ENCODE measurements around the gene RSF1. TPM values are rescaled to one million over a fixed set of nuclear protein-coding genes. Genes with fewer than 3 reads are reported as not detected.

RSF1 gene
- total RNA-seq, 2 experiments from 2014 or later = 50.3 to 54.2 TPM

DNA sequence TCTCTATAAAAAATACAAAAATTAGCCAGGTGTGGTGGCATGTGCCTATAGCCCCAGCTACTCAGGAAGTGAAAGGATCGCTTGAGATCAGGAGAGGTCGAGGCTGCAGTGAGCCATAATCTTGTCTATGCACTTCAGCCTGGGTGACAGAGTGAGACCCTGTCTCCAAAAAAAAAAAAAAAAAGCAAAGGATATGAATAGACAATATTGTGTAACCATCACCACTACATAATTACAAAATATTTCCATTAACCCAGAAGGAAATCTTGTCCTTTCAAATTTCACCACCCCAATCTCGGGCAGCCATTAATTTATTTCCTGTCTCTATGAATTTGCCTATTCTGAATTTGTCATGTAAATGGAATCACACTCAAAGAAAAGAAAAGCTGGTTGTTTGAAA, 21.2 kb downstream of the RSF1 start:
- H3K4me1 Mint-ChIP-seq (ENCODE audit: low read depth) = peaks cover 79% of the 10 kb centered on the region
- H3K9me3 Mint-ChIP-seq = no peaks in the 10 kb centered on the region
- no peak overlapping the region for H3K27ac Mint-ChIP-seq
- intact Hi-C loops (cut with micrococcal nuclease) = no loop called here
- DNase-seq = no peak
- H3K4me3 Mint-ChIP-seq = no peak overlapping the region
- peaks cover 11% of the 10 kb centered on the region for H3K36me3 Mint-ChIP-seq (ENCODE audit: low read depth)
- no peaks in the 10 kb centered on the region for H3K27me3 Mint-ChIP-seq (ENCODE audit: low read depth)
- CTCF ChIA-PET = interaction anchor here (0.6 kb wide), 1 partner anchor 272 kb away, joined by 3 read pairs; no protein-coding TSS in a partner anchor

DNA sequence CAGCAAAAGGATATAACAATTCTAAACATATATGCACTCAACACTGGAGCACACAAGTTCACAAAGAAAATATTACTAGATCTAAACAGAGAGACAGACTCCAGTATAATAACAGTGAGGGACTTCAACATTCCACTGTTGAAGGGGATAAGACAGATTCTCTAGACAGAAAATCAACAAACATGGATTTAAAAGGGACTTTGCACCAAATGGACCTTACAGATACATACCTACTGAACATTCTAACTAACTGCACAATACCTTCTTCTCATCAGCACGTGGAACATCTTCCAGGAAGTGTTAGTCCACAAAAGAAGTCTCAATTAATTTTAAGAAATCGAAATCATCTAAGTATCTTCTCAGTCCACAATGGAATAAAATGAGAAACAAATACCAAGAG, 26.6 kb downstream of the RSF1 start:
- peaks cover 16% of the 10 kb centered on the region for H3K9me3 Mint-ChIP-seq
- H3K27me3 Mint-ChIP-seq (ENCODE audit: low read depth) = no peaks in the 10 kb centered on the region
- H3K4me1 Mint-ChIP-seq (ENCODE audit: low read depth) = peaks cover 89% of the 10 kb centered on the region
- H3K4me3 Mint-ChIP-seq = no peak overlapping the region
- CTCF ChIA-PET = interaction anchor here (0.7 kb wide), 1 partner anchor 260 kb away, joined by 3 read pairs; no protein-coding TSS in a partner anchor
- intact Hi-C loops (cut with micrococcal nuclease) = loop anchor here (2.0 kb wide), 1 partner anchor 25 kb away; no protein-coding TSS in a partner anchor
- no peak for DNase-seq
- H3K36me3 Mint-ChIP-seq (ENCODE audit: low read depth) = peaks cover 51% of the 10 kb centered on the region
- no peak overlapping the region for H3K27ac Mint-ChIP-seq

DNA sequence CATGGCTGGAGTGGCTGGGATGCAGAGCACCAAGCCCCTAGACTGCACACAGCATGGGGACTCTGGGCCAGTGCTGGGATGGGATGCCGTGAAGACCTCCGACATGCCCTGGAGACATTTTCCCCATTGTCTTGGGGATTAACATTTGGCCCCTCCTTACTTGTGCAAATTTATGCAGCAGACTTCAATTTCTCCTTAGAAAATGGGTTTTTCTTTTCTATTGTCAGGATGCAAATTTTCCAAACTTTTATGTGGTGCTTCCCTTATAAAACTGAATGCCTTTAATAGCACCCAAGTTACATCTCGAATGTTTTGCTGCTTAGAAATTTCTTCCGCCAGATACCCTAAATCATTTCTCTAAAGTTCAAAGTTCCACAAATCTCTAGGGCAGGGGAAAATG, 29.2 kb downstream of the RSF1 start:
- no peak for DNase-seq
- no peaks in the 10 kb centered on the region for H3K27me3 Mint-ChIP-seq (ENCODE audit: low read depth)
- no peak overlapping the region for H3K4me3 Mint-ChIP-seq
- CTCF ChIA-PET = no interaction called here
- H3K4me1 Mint-ChIP-seq (ENCODE audit: low read depth) = peaks cover 87% of the 10 kb centered on the region
- peaks cover 41% of the 10 kb centered on the region for H3K36me3 Mint-ChIP-seq (ENCODE audit: low read depth)
- no peak overlapping the region for H3K27ac Mint-ChIP-seq
- intact Hi-C loops (cut with micrococcal nuclease) = no loop called here
- H3K9me3 Mint-ChIP-seq = peaks cover 16% of the 10 kb centered on the region

DNA sequence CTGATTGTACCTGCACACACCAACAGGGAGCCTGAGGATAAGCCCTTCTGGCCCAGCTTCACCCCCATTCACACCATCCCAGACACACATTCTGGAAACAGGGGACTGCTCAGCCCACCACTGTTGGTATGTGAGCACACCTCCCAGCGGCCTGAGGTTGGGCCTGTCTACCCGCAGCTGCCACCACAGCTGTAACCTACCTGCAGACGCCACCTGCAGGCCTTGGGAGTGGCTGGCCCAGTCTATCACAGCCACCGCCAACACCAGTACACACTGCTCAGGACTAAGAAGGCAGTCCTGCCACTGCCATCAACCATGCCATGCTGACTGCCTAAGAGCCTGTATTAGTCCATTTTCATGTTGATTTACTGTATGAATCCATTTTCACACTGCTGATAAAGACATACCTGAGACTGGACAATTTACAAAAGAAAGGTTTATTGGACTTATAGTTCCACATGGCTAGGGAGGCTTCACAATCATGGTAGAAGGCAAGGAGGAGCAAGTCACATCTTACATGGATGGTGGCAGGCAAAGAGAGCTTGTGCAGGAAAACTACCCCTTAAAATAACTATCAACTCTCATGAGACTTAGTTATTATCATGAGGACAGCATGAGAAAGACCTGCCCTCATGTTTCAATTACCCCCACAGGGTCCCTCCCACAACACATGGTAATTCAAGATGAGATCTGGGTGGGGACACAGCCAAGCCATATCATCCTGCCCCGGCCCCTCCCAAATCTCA, 30.6 kb downstream of the RSF1 start:
- H3K4me1 Mint-ChIP-seq (ENCODE audit: low read depth) = peaks cover 78% of the 10 kb centered on the region
- H3K27me3 Mint-ChIP-seq (ENCODE audit: low read depth) = no peaks in the 10 kb centered on the region
- peaks cover 16% of the 10 kb centered on the region for H3K9me3 Mint-ChIP-seq
- H3K27ac Mint-ChIP-seq = no peak overlapping the region
- DNase-seq = no peak
- H3K4me3 Mint-ChIP-seq = no peak overlapping the region
- peaks cover 43% of the 10 kb centered on the region for H3K36me3 Mint-ChIP-seq (ENCODE audit: low read depth)
- intact Hi-C loops (cut with micrococcal nuclease) = no loop called here
- CTCF ChIA-PET = no interaction called here

DNA sequence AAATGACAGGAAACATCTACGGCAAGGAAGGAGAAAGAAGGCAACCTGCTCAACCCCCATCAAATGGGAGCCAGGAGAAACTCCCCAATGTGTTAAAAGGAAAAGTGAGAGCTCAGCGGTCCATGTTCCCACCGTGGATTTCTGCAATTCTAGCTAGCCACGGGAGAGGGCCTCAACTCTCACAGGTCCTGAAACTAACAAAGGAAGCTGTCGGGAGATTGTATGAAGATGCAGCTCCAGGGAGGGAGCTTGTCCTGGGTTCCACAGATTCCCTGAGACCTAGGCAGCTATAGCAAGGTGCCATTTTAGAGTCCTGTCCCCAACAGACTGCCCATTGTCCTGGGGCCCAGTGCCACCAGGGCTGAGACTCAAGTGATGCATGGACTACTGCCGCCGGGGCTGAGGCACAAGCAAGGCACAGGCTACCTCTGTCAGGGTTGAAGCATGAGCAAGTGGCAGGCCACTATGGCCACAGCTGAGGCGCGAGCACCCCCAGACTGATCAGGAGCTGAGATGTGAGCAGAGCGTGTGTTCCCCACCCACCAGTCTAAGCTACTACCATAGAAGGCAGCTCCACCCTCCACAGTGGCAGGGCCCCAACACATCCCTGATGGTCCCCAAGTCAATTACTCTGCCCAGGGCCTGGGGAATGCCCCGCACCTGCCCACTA, 31.3 kb downstream of the RSF1 start:
- intact Hi-C loops (cut with micrococcal nuclease) = no loop called here
- Mint-ChIP-seq H3K36me3 (ENCODE audit: low read depth) (peaks cover 43% of the 10 kb centered on the region), H3K4me1 (ENCODE audit: low read depth) (peaks cover 75% of the 10 kb centered on the region), H3K4me3 (no peak overlapping the region), H3K27ac (peak overlapping the region; percentile 56), H3K27me3 (ENCODE audit: low read depth) (no peaks in the 10 kb centered on the region), H3K9me3 (peaks cover 16% of the 10 kb centered on the region)
- no peak for DNase-seq
- CTCF ChIA-PET = interaction anchor here (0.8 to 1.2 kb wide), 2 partner anchors 13 to 20 kb away, joined by 3 to 5 read pairs; no protein-coding TSS in a partner anchor

DNA sequence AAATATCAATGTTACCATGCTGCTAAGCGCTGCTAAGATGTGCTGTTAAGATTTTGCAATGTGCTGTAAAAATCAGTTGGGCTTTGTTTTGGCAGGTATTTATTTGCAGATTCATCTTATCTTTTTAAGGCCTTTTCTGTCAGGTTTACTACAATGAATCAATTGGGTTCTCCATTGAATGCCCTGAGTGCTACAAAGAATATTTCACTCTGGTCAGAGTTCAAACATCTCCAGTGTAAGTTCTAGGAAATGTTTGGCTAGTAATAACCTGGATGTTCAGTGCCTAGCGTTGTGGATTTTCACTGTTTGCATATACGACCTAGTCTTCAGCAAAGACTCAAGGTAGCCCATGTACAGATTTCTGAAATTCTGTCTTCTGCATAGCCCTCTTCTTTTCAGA, 36.0 kb downstream of the RSF1 start:
- intact Hi-C loops (cut with micrococcal nuclease) = no loop called here
- Mint-ChIP-seq H3K4me1 (ENCODE audit: low read depth) (peaks cover 49% of the 10 kb centered on the region), H3K36me3 (ENCODE audit: low read depth) (peaks cover 3% of the 10 kb centered on the region), H3K4me3 (no peak overlapping the region), H3K27ac (no peak overlapping the region), H3K27me3 (ENCODE audit: low read depth) (no peaks in the 10 kb centered on the region), H3K9me3 (no peaks in the 10 kb centered on the region)
- no peak for DNase-seq
- CTCF ChIA-PET = interaction anchor here (0.5 to 0.9 kb wide), 2 partner anchors 12 to 16 kb away, joined by 3 to 11 read pairs; no protein-coding TSS in a partner anchor

DNA sequence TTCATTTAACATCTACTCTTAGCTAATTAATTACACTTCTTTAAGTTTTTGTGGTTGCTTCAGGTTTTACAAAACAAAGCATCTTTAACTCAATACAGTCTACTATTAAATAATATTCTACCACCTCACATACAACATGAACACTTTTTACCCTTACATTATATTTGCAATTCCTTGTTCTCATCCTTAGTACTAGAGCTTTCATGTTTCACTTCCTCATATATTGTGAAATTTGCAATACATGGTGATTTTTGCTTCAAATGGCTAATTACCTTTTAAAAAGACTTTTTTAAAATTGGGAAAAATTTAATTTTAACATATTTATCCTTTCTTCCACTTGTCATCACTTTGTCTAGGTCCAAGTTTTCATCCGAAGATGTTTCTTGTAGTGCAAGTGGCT, 37.5 kb downstream of the RSF1 start:
- H3K4me1 Mint-ChIP-seq (ENCODE audit: low read depth) = peaks cover 43% of the 10 kb centered on the region
- CTCF ChIA-PET = no interaction called here

DNA sequence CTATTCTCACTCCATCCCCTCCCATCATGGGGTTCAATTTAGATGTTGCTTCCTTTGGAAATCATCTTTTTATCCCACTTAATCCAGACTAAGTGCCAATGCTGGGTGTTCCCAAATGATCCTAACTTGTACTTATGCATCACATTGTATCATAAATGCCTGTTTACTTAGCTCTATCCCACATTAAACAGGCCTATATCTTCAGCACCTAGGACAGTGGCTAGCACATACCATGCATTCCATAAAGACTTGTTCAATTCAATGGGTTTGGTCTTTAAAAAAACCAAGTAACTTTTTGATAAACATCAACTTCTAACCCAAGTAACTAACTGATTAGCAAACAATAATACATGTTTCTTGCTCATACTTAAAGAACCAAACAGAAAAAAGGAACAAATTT, 40.6 kb downstream of the RSF1 start:
- H3K27me3 Mint-ChIP-seq (ENCODE audit: low read depth) = no peaks in the 10 kb centered on the region
- peaks cover 45% of the 10 kb centered on the region for H3K4me1 Mint-ChIP-seq (ENCODE audit: low read depth)
- H3K9me3 Mint-ChIP-seq = no peaks in the 10 kb centered on the region
- H3K4me3 Mint-ChIP-seq = no peak overlapping the region
- peaks cover 1% of the 10 kb centered on the region for H3K36me3 Mint-ChIP-seq (ENCODE audit: low read depth)
- intact Hi-C loops (cut with micrococcal nuclease) = no loop called here
- no peak for DNase-seq
- H3K27ac Mint-ChIP-seq = no peak overlapping the region
- CTCF ChIA-PET = no interaction called here

More for the DNA sequence above, 37.5 kb downstream of the RSF1 start:
- no peaks in the 10 kb centered on the region for H3K9me3 Mint-ChIP-seq
- no peak overlapping the region for H3K4me3 Mint-ChIP-seq
- no peak overlapping the region for H3K27ac Mint-ChIP-seq
- H3K36me3 Mint-ChIP-seq (ENCODE audit: low read depth) = peaks cover 2% of the 10 kb centered on the region
- H3K27me3 Mint-ChIP-seq (ENCODE audit: low read depth) = no peaks in the 10 kb centered on the region
- no peak for DNase-seq
- intact Hi-C loops (cut with micrococcal nuclease) = no loop called here

DNA sequence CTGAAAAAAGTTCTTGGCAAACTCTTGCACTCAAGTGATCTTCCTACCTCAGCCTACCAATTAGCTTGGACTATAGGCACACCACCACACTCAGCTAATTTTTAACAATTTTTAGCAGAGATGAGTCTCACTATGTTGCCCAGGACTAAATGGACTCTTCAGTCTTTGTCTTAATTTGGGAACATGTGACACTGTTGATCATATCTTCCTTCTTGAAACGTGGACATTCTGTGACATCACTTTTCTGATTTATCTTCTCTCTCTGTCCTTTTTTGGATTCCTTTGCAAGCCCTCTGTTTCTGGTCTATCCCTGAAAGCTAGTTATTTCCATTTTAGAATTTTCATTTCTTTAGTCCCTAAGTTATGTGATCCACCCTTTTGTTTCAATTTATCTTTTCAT, 42.0 kb downstream of the RSF1 start:
- intact Hi-C loops (cut with micrococcal nuclease) = no loop called here

DNA sequence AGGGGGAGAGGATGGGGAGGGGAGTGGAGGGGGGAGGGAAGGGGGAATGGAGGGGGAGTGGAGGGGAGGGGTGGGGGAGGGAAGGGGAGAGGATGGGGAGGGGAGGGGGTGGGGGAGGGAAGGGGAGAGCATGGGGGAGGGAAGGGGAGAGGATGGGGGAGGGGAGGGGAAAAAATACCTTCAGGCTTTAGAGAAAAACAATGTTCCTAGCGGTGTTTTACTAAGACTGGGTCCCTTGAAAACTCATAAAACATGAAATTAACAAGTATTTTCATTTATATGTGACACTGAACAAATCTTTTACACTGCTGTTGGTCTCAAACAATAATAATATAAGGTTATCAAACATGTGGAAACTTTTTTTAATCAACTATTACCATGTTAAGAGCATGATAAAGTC, 42.4 kb downstream of the RSF1 start:
- Mint-ChIP-seq H3K27ac (no peak overlapping the region), H3K27me3 (ENCODE audit: low read depth) (no peaks in the 10 kb centered on the region), H3K36me3 (ENCODE audit: low read depth) (peaks cover 1% of the 10 kb centered on the region), H3K4me1 (ENCODE audit: low read depth) (peaks cover 43% of the 10 kb centered on the region), H3K9me3 (no peaks in the 10 kb centered on the region), H3K4me3 (no peak overlapping the region)
- CTCF ChIA-PET = interaction anchor here (0.6 to 1.2 kb wide), 3 partner anchors 11 to 222 kb away, joined by 3 to 4 read pairs (median 3); no protein-coding TSS in a partner anchor
- intact Hi-C loops (cut with micrococcal nuclease) = no loop called here
- no peak for DNase-seq

More for the DNA sequence above, 42.0 kb downstream of the RSF1 start:
- no peak for DNase-seq
- Mint-ChIP-seq H3K27ac (no peak overlapping the region), H3K27me3 (ENCODE audit: low read depth) (no peaks in the 10 kb centered on the region), H3K9me3 (no peaks in the 10 kb centered on the region), H3K4me1 (ENCODE audit: low read depth) (peaks cover 43% of the 10 kb centered on the region), H3K36me3 (ENCODE audit: low read depth) (peaks cover 1% of the 10 kb centered on the region), H3K4me3 (no peak overlapping the region)
- CTCF ChIA-PET = interaction anchor here (0.6 to 1.2 kb wide), 4 partner anchors 9 to 221 kb away, joined by 3 to 4 read pairs (median 4); no protein-coding TSS in a partner anchor

DNA sequence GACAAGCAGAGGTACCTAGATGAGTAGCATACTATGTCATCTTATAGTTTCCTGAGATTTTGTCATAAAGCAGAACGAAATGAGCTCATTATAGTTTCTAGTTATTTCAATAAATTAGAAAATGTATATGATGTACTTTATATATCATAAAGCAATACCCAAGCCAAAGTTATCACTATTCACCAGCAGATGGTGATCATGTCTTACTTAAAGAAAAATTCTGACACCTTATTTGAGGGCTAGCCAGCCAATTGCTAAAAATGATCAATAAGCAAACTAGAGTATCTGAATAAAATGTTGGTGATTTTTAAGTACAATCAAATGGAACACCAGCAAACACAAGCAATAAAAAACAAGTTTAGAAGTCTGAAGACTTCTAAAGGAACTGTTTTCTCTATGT, 44.1 kb downstream of the RSF1 start:
- H3K4me1 Mint-ChIP-seq (ENCODE audit: low read depth) = peaks cover 58% of the 10 kb centered on the region
- H3K36me3 Mint-ChIP-seq (ENCODE audit: low read depth) = peaks cover 1% of the 10 kb centered on the region
- H3K27me3 Mint-ChIP-seq (ENCODE audit: low read depth) = no peaks in the 10 kb centered on the region
- H3K9me3 Mint-ChIP-seq = no peaks in the 10 kb centered on the region
- intact Hi-C loops (cut with micrococcal nuclease) = loop anchor here (1.0 to 2.0 kb wide), 3 partner anchors 44 to 270 kb away; partner anchors contain the start of genes INTS4 and RSF1
- DNase-seq = no peak
- CTCF ChIA-PET = interaction anchor here (0.5 to 2.0 kb wide), 8 partner anchors 9 to 273 kb away, joined by 3 to 5 read pairs (median 4); no protein-coding TSS in a partner anchor
- no peak overlapping the region for H3K4me3 Mint-ChIP-seq
- H3K27ac Mint-ChIP-seq = no peak overlapping the region

DNA sequence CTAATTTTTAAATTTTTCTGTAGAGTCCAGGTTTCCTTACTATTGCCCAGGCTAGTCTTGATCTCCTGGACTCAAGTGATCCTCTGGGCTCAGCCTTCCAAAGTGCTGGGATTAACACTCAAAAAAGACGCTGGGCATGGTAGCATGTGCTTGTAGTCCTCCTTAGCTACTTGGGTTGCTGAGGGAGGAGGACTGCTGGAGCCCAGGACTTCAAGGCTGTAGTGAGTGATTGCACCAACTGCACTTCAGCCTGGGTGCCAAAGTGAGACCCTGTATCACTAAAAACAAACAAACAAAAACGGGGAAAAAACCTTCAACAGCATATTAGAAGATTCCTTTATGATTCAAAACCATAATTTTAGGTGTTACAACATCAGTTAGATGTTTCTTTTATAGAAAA, 44.6 kb downstream of the RSF1 start:
- H3K4me1 Mint-ChIP-seq (ENCODE audit: low read depth) = peaks cover 63% of the 10 kb centered on the region
- no peaks in the 10 kb centered on the region for H3K27me3 Mint-ChIP-seq (ENCODE audit: low read depth)
- no peak overlapping the region for H3K4me3 Mint-ChIP-seq
- peaks cover 1% of the 10 kb centered on the region for H3K36me3 Mint-ChIP-seq (ENCODE audit: low read depth)
- no peak overlapping the region for H3K27ac Mint-ChIP-seq
- DNase-seq = no peak
- CTCF ChIA-PET = interaction anchor here (0.5 to 2.0 kb wide), 7 partner anchors 10 to 273 kb away, joined by 3 to 5 read pairs (median 4); no protein-coding TSS in a partner anchor
- intact Hi-C loops (cut with micrococcal nuclease) = loop anchor here (1.0 to 2.0 kb wide), 3 partner anchors 44 to 271 kb away; partner anchors contain the start of genes INTS4 and RSF1
- no peaks in the 10 kb centered on the region for H3K9me3 Mint-ChIP-seq
